Measurements from ENCODE around the gene CDH13. TPM values are rescaled to one million over a fixed set of nuclear protein-coding genes. Genes with fewer than 3 reads are reported as not detected.
A peak's percentile ranks its signal among the peaks of the same experiment; 100 is the strongest.

Gene CDH13
- total and polyA plus RNA-seq, 3 experiments from 2014 or later = not detected

DNA sequence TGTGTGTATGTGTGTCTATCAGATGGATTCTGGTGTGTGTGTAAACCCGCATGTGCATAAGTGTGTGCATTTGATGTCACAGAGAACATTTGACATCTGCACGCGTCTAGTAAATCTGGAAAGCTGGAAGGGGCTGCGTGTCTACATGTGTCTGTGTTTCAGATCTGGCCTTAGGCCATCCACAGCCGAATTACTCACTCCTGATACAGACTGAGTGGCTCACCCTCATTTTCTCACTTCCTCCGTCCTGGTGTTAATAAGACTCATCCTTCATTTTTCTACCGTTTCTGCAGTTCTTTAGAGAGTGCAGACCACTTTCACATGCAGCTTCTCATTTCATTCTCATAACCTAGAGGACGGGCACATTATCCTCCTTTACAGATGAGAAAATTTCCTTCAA lies 491.6 kb downstream of the CDH13 start:
- Mint-ChIP-seq H3K4me3 (no peak overlapping the region), H3K27me3 (no peaks in the 10 kb centered on the region), H3K4me1 (no peaks in the 10 kb centered on the region), H3K9me3 (peaks cover 0 to 2% (median 0%) of the 10 kb centered on the region in 5 donors), H3K36me3 (no peaks in the 10 kb centered on the region), H3K27ac (no peak overlapping the region)
- Histone ChIP-seq H3K4me3 (ENCODE audit: low read length) (no peak overlapping the region), H3K36me3 (ENCODE audit: insufficient read depth, low read length) (no peaks in the 10 kb centered on the region), H3K4me1 (ENCODE audit: insufficient read depth, low read length) (no peaks in the 10 kb centered on the region), H3K27me3 (ENCODE audit: insufficient read depth, low read length, poor library complexity, severe bottlenecking) (no peaks in the 10 kb centered on the region), H3K9me3 (ENCODE audit: low read length) (no peaks in the 10 kb centered on the region), H3K27ac (ENCODE audit: low read depth, low read length) (no peak overlapping the region)
- ChIA-PET POLR2A (no interaction called here), CTCF (no interaction called here)
- no peak for DNase-seq

DNA sequence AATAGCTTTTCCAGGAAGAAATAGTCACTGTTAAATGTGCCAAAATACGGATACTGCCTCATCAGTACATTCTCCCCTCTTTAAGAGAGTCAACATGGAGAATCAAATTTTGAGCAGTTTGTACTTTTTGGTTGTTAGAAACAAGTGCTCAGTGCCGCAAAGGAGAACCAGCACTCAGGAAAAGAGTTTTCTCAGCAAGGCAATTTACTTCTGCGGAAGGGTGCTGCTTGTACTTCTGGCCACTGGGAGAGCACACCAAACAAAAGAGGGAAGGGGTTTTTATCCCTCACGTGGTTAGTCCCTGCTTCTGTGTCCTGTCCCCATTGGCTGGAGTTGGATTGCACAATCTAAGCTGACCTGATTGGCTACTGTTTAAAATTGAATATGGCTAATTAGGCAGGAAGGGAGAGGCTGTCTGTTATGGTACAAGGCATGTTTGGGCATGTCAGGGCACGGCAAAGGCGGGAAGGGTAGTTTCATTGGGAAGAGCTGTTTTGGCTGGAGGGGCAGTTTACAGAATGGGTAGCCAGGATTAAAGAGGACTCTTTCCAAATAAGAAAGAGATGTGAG lies 499.3 kb downstream of the CDH13 start:
- no peaks in the 10 kb centered on the region for H3K36me3 ChIP-seq (ENCODE audit: insufficient read depth, low read length)
- Mint-ChIP-seq H3K27me3 (peaks cover 4 to 5% of the 10 kb centered on the region in 2 donors), H3K27ac (no peak overlapping the region), H3K4me1 (no peaks in the 10 kb centered on the region), H3K4me3 (no peak overlapping the region), H3K9me3 (peaks cover 8 to 20% (median 17%) of the 10 kb centered on the region in 5 donors), H3K36me3 (no peaks in the 10 kb centered on the region)
- H3K27ac ChIP-seq (ENCODE audit: low read depth, low read length) = no peak overlapping the region
- CTCF ChIA-PET = no interaction called here
- POLR2A ChIA-PET = no interaction called here
- no peak for DNase-seq
- H3K4me1 ChIP-seq (ENCODE audit: insufficient read depth, low read length) = no peaks in the 10 kb centered on the region
- no peaks in the 10 kb centered on the region for H3K27me3 ChIP-seq (ENCODE audit: insufficient read depth, low read length, poor library complexity, severe bottlenecking)
- no peaks in the 10 kb centered on the region for H3K9me3 ChIP-seq (ENCODE audit: low read length)
- H3K4me3 ChIP-seq (ENCODE audit: low read length) = no peak overlapping the region

DNA sequence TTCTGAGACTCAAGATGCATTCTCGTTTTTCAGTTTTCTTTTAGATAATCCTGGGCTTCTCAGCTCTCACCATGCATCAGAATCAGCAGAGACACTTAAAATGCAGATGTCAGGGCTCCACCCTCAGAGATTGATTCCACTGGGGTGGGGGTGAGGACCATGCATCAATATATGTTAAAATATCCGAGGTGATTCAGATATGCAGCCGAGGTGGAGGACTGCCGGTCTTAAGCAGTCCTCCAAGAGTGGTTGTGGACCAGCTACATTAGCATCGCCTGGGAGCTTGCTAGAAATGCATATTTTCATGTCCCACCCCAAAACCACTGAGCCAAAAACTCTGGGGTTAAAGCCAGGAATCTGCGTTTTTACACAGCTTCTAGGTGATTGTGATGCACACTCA lies 501.3 kb downstream of the CDH13 start:
- Histone ChIP-seq H3K27me3 (ENCODE audit: insufficient read depth, low read length, poor library complexity, severe bottlenecking) (no peaks in the 10 kb centered on the region), H3K9me3 (ENCODE audit: low read length) (no peaks in the 10 kb centered on the region), H3K4me3 (ENCODE audit: low read length) (no peak overlapping the region), H3K4me1 (ENCODE audit: insufficient read depth, low read length) (no peaks in the 10 kb centered on the region), H3K27ac (ENCODE audit: low read depth, low read length) (no peak overlapping the region), H3K36me3 (ENCODE audit: insufficient read depth, low read length) (no peaks in the 10 kb centered on the region)
- Mint-ChIP-seq H3K27me3 (peaks cover 4 to 5% of the 10 kb centered on the region in 2 donors), H3K4me1 (no peaks in the 10 kb centered on the region), H3K27ac (no peak overlapping the region), H3K9me3 (peaks cover 8 to 20% (median 17%) of the 10 kb centered on the region in 5 donors), H3K4me3 (no peak overlapping the region), H3K36me3 (no peaks in the 10 kb centered on the region)
- CTCF ChIA-PET = no interaction called here
- DNase-seq = no peak
- POLR2A ChIA-PET = no interaction called here

DNA sequence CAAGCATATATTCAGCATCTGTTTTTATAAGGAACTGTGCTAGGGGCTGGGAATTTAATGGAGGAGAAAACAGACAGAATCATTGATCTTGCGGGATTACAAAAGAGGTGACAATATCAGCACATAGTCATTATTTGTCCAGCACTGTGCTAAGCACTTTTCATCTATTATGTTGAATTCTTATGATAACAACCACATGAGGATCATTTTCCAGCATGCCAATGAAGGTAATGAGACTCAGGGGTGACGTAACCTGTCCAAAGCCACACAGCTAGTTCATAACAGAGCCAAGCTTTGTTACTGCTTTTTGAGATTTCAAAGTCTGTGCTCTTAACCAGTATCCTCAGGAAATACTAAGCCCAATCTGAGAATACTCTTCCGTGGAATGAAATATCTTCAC lies 503.3 kb downstream of the CDH13 start:
- no peaks in the 10 kb centered on the region for H3K4me1 ChIP-seq (ENCODE audit: insufficient read depth, low read length)
- H3K4me1 Mint-ChIP-seq = no peaks in the 10 kb centered on the region
- H3K4me3 ChIP-seq (ENCODE audit: low read length) = no peak overlapping the region
- H3K4me3 Mint-ChIP-seq = no peak overlapping the region
- H3K9me3 Mint-ChIP-seq = peaks cover 8 to 18% (median 17%) of the 10 kb centered on the region in 5 donors
- no peaks in the 10 kb centered on the region for H3K9me3 ChIP-seq (ENCODE audit: low read length)
- no peak for DNase-seq
- no peak overlapping the region for H3K27ac Mint-ChIP-seq
- H3K36me3 ChIP-seq (ENCODE audit: insufficient read depth, low read length) = no peaks in the 10 kb centered on the region
- ChIA-PET POLR2A (no interaction called here), CTCF (no interaction called here)
- no peaks in the 10 kb centered on the region for H3K36me3 Mint-ChIP-seq
- no peaks in the 10 kb centered on the region for H3K27me3 ChIP-seq (ENCODE audit: insufficient read depth, low read length, poor library complexity, severe bottlenecking)
- H3K27me3 Mint-ChIP-seq = peaks cover 4 to 5% of the 10 kb centered on the region in 2 donors
- no peak overlapping the region for H3K27ac ChIP-seq (ENCODE audit: low read depth, low read length)

DNA sequence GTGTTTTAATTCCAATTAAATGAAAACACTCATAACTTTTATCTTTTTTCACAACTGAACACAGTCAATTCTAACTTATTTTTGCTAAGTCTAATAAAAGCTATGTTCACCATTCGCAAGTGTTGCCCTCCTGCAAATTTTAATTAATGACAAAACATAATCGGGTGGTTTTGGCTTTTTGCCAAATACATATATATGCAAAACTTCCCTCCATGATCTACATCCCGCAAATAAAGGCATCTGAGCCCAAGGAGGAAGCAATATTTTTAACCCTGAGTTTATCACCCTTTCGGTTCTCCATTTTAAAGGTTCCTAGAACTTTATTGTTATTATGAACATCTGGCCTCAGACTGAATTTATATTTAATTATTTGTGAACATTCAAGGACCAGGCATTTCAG lies 507.9 kb downstream of the CDH13 start:
- POLR2A ChIA-PET = no interaction called here

DNA sequence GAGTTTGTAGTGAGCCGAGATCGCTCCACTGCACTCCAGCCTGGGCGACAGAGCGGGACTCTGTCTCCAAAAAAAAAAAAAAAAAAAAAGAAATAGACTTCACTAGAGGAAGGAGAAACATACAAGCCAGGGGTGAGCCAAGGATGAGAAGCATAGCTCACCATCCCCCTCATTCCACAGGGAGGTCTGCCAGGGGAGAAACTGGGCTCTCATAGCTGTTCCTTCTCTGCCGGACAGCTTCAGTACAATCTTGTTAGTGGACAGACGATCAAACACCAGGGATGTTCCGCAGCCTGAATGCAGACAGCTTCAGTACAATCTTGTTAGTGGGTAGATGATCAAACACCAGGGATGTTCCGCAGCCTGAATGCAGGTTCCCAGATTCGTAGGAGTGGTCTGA lies 509.6 kb downstream of the CDH13 start:
- H3K4me1 ChIP-seq (ENCODE audit: insufficient read depth, low read length) = no peaks in the 10 kb centered on the region
- H3K27me3 ChIP-seq (ENCODE audit: insufficient read depth, low read length, poor library complexity, severe bottlenecking) = no peaks in the 10 kb centered on the region
- Mint-ChIP-seq H3K36me3 (no peaks in the 10 kb centered on the region), H3K27ac (no peak overlapping the region), H3K9me3 (peaks cover 0 to 2% (median under 1%) of the 10 kb centered on the region in 5 donors), H3K27me3 (no peaks in the 10 kb centered on the region), H3K4me3 (peak overlapping the region in 3 of 7 donors; percentile 25 to 52 (median 28)), H3K4me1 (peaks cover 8 to 10% (median 9%) of the 10 kb centered on the region in 3 donors)
- POLR2A ChIA-PET = no interaction called here
- no peak overlapping the region for H3K27ac ChIP-seq (ENCODE audit: low read depth, low read length)
- no peaks in the 10 kb centered on the region for H3K36me3 ChIP-seq (ENCODE audit: insufficient read depth, low read length)
- DNase-seq = no peak
- no peak overlapping the region for H3K4me3 ChIP-seq (ENCODE audit: low read length)
- CTCF ChIA-PET = no interaction called here
- no peaks in the 10 kb centered on the region for H3K9me3 ChIP-seq (ENCODE audit: low read length)

More for the DNA sequence above, 507.9 kb downstream of the CDH13 start:
- Histone ChIP-seq H3K27me3 (ENCODE audit: insufficient read depth, low read length, poor library complexity, severe bottlenecking) (no peaks in the 10 kb centered on the region), H3K4me3 (ENCODE audit: low read length) (no peak overlapping the region), H3K9me3 (ENCODE audit: low read length) (no peaks in the 10 kb centered on the region), H3K36me3 (ENCODE audit: insufficient read depth, low read length) (no peaks in the 10 kb centered on the region), H3K4me1 (ENCODE audit: insufficient read depth, low read length) (no peaks in the 10 kb centered on the region), H3K27ac (ENCODE audit: low read depth, low read length) (no peak overlapping the region)
- no peak overlapping the region for H3K27ac Mint-ChIP-seq
- H3K27me3 Mint-ChIP-seq = no peaks in the 10 kb centered on the region
- CTCF ChIA-PET = no interaction called here
- no peaks in the 10 kb centered on the region for H3K36me3 Mint-ChIP-seq
- peaks cover 8 to 10% (median 9%) of the 10 kb centered on the region in 3 donors for H3K4me1 Mint-ChIP-seq
- no peak overlapping the region for H3K4me3 Mint-ChIP-seq
- no peak for DNase-seq
- H3K9me3 Mint-ChIP-seq = peaks cover 0 to 2% (median 0%) of the 10 kb centered on the region in 5 donors

DNA sequence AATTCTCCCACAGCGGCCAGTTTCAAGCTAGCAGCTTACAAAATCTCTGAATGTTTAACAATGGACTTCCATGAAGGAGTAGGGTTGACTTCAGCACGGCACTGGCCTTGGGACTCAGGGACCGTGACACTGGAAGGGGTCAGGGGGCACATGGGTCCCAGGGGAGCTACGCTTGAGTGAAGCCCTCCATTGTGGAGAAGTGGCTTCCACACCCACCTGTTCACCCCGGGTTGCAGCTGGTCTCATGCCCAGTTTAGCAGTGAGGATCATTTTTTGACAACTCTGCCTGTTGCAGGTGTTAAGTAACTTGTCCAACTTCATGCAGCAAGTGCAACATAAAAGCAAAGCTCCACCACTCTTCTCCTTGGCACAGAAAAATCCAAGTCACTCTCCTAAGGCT lies 510.2 kb downstream of the CDH13 start:
- H3K4me3 ChIP-seq (ENCODE audit: low read length) = no peak overlapping the region
- H3K9me3 ChIP-seq (ENCODE audit: low read length) = no peaks in the 10 kb centered on the region
- Mint-ChIP-seq H3K4me3 (peak overlapping the region in 4 of 7 donors; percentile 75 to 80 (median 78)), H3K27ac (peak overlapping the region in 6 of 8 donors; percentile 41 to 93 (median 76)), H3K36me3 (no peaks in the 10 kb centered on the region), H3K4me1 (peaks cover 8 to 10% (median 9%) of the 10 kb centered on the region in 3 donors), H3K9me3 (peaks cover 0 to 5% (median 2%) of the 10 kb centered on the region in 5 donors), H3K27me3 (peaks cover 0 to 1% of the 10 kb centered on the region in 2 donors)
- CTCF ChIA-PET = no interaction called here
- H3K27ac ChIP-seq (ENCODE audit: low read depth, low read length) = no peak overlapping the region
- no peaks in the 10 kb centered on the region for H3K4me1 ChIP-seq (ENCODE audit: insufficient read depth, low read length)
- H3K36me3 ChIP-seq (ENCODE audit: insufficient read depth, low read length) = no peaks in the 10 kb centered on the region
- POLR2A ChIA-PET = no interaction called here
- H3K27me3 ChIP-seq (ENCODE audit: insufficient read depth, low read length, poor library complexity, severe bottlenecking) = no peaks in the 10 kb centered on the region
- DNase-seq = no peak

DNA sequence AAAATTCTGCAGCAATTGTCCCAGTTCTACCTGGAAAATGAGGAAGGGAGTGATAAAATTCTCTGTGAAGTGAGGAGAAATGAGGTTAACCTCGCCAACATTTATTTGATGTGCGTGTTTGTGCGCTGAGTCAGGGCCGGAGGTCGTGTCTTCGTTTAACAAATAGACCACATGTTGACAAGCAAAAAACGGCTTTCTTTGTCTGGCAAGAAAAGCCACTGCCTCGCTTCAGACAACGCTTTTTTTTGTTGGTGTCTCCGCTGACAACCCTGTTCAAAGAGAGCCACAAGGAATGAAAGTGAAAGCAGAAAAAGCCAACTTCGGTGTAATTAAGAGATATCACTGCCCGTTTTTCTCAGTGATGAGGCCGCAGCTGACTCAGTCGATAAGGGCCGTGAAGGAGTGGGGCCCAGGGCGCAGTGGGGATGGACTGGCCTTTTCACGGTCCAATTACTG lies 510.6 kb downstream of the CDH13 start:
- ChIA-PET POLR2A (no interaction called here), CTCF (no interaction called here)
- Mint-ChIP-seq H3K4me1 (peaks cover 8 to 10% (median 9%) of the 10 kb centered on the region in 3 donors), H3K9me3 (peaks cover 0 to 5% (median 3%) of the 10 kb centered on the region in 5 donors), H3K4me3 (peak overlapping the region; percentile 2 to 85 (median 77)), H3K27me3 (peaks cover 0 to 1% of the 10 kb centered on the region in 2 donors), H3K27ac (peak overlapping the region in 7 of 8 donors; percentile 41 to 93 (median 85)), H3K36me3 (no peaks in the 10 kb centered on the region)
- Histone ChIP-seq H3K9me3 (ENCODE audit: low read length) (no peaks in the 10 kb centered on the region), H3K27ac (ENCODE audit: low read depth, low read length) (no peak overlapping the region), H3K4me3 (ENCODE audit: low read length) (no peak overlapping the region), H3K27me3 (ENCODE audit: insufficient read depth, low read length, poor library complexity, severe bottlenecking) (no peaks in the 10 kb centered on the region), H3K36me3 (ENCODE audit: insufficient read depth, low read length) (no peaks in the 10 kb centered on the region), H3K4me1 (ENCODE audit: insufficient read depth, low read length) (no peaks in the 10 kb centered on the region)
- DNase-seq = peak in 1 of 5 donors; percentile 29
